ENCODE results near the gene ITPR1. TPM values are rescaled to one million over a fixed set of nuclear protein-coding genes. Genes with fewer than 3 reads are reported as not detected.

Gene ITPR1
- total and polyA plus RNA-seq, 5 donors from 2014 or later, result 6.9 to 97.5 (median 9.5) TPM

DNA sequence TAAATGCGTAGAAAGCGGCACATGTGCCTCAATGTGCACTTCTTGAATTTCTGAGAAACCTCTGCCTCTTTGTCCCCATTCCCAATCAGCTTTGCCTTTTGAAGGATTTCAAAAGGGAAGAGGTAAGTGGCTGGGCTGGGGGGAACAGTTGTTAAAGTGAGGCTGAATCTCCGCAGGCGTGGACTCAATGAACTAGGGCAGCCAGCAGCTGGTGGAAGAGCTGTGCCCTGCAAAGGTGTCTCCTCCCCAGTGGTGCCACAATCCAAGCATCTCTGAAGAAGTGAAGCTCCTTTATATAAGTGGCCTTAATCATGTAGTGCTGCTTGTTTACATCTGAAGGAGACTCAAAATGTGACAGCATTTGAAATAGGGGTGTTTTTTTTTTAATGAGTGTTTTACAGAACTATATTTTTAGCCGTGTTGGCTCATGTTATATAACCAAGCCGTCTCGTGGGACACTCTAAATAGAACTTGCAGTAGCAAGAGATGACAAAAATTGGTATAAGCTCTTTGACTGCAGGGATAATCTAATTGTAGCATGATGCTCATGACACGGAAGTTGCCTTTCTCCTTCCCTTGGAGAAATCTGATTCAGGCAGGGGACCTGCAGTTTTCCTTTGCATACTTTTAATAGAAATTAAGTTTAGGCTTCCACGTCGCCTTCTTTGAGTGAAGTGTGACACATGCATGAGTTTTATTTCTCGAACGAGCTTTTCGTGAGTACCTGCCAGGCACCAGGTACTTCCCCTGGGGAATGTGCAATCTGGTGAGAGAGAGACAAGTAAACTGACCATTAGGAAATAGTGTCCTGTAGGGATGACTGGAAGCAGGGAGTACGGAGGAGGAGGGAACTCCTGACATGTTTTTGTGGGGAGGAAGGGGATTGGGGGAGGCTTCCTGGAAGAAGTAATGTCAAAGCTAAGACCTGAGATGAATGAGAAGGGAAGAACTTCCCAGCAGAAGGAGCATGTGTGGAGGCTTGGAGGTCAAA, 306.4 kb downstream of the ITPR1 start:
- Histone ChIP-seq H3K27ac (ENCODE audit: insufficient read depth, low read length, poor library complexity, severe bottlenecking) (no peak overlapping the region), H3K27me3 (ENCODE audit: control insufficient read depth, insufficient read depth, low read length) (no peaks in the 10 kb centered on the region), H3K9me3 (ENCODE audit: control insufficient read depth in 2 of 2, low read length in 2 of 2) (no peaks in the 10 kb centered on the region), H3K36me3 (ENCODE audit: control insufficient read depth, insufficient read depth, low read length) (peaks cover 21% of the 10 kb centered on the region), H3K4me1 (ENCODE audit: control insufficient read depth, insufficient read depth, low read length, poor library complexity, severe bottlenecking) (peaks cover 5% of the 10 kb centered on the region), H3K4me3 (ENCODE audit: low read depth, low read length) (no peak overlapping the region)
- no peak overlapping the region for H3K4me3 Mint-ChIP-seq
- H3K27ac Mint-ChIP-seq, result peak overlapping the region in 2 of 3 donors; percentile 64 to 76
- peaks cover 77% of the 10 kb centered on the region for H3K36me3 Mint-ChIP-seq
- H3K9me3 Mint-ChIP-seq, result no peaks in the 10 kb centered on the region
- no peaks in the 10 kb centered on the region for H3K27me3 Mint-ChIP-seq
- ATAC-seq (ENCODE audit: low read depth in 2 of 2) (no peak), DNase-seq (no peak)
- peaks cover 0 to 10% (median 6%) of the 10 kb centered on the region in 4 donors for H3K4me1 Mint-ChIP-seq

DNA sequence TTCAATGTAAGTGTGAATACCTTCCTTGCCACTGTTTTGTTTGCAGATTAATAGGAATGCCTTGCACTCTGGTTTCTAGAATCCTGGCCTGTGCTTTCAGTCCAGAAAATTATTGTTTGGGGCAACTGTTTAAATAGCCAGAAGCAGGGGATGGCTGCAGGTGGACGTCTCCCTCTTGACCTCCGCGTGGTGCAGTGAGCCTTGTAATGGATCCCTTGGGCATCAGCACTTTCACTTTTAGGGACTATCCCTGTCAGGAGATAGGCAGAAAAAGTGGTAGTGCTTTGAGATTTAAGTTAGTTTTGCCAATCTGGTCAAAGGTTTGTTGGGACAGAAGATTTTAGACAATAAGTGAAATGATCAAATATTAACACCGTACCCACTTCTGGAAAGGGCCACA, 307.4 kb downstream of the ITPR1 start:
- peaks cover 73% of the 10 kb centered on the region for H3K36me3 Mint-ChIP-seq
- Histone ChIP-seq H3K36me3 (ENCODE audit: control insufficient read depth, insufficient read depth, low read length) (peaks cover 17% of the 10 kb centered on the region), H3K4me1 (ENCODE audit: control insufficient read depth, insufficient read depth, low read length, poor library complexity, severe bottlenecking) (peaks cover 11% of the 10 kb centered on the region), H3K27ac (ENCODE audit: insufficient read depth, low read length, poor library complexity, severe bottlenecking) (no peak overlapping the region), H3K4me3 (ENCODE audit: low read depth, low read length) (no peak overlapping the region), H3K27me3 (ENCODE audit: control insufficient read depth, insufficient read depth, low read length) (no peaks in the 10 kb centered on the region), H3K9me3 (ENCODE audit: control insufficient read depth in 2 of 2, low read length in 2 of 2) (no peaks in the 10 kb centered on the region)
- no peaks in the 10 kb centered on the region for H3K27me3 Mint-ChIP-seq
- ATAC-seq (ENCODE audit: low read depth in 2 of 2), result no peak
- no peak overlapping the region for H3K27ac Mint-ChIP-seq
- no peak overlapping the region for H3K4me3 Mint-ChIP-seq
- DNase-seq, result no peak
- H3K4me1 Mint-ChIP-seq, result peaks cover 2 to 16% (median 10%) of the 10 kb centered on the region in 4 donors
- no peaks in the 10 kb centered on the region for H3K9me3 Mint-ChIP-seq

GRCh38 chr3:4801892-4802291, 308.7 kb downstream of the ITPR1 start:
- Histone ChIP-seq H3K4me1 (ENCODE audit: control insufficient read depth, insufficient read depth, low read length, poor library complexity, severe bottlenecking) (peaks cover 11% of the 10 kb centered on the region), H3K9me3 (ENCODE audit: control insufficient read depth in 2 of 2, low read length in 2 of 2) (no peaks in the 10 kb centered on the region), H3K27ac (ENCODE audit: insufficient read depth, low read length, poor library complexity, severe bottlenecking) (no peak overlapping the region), H3K27me3 (ENCODE audit: control insufficient read depth, insufficient read depth, low read length) (no peaks in the 10 kb centered on the region), H3K36me3 (ENCODE audit: control insufficient read depth, insufficient read depth, low read length) (peaks cover 24% of the 10 kb centered on the region), H3K4me3 (ENCODE audit: low read depth, low read length) (no peak overlapping the region)
- H3K9me3 Mint-ChIP-seq, result no peaks in the 10 kb centered on the region
- H3K27ac Mint-ChIP-seq, result no peak overlapping the region
- no peak overlapping the region for H3K4me3 Mint-ChIP-seq
- ATAC-seq (ENCODE audit: low read depth in 2 of 2), result no peak
- no peaks in the 10 kb centered on the region for H3K27me3 Mint-ChIP-seq
- no peak for DNase-seq
- H3K4me1 Mint-ChIP-seq, result peaks cover 5 to 18% (median 13%) of the 10 kb centered on the region in 4 donors
- peaks cover 78% of the 10 kb centered on the region for H3K36me3 Mint-ChIP-seq

DNA sequence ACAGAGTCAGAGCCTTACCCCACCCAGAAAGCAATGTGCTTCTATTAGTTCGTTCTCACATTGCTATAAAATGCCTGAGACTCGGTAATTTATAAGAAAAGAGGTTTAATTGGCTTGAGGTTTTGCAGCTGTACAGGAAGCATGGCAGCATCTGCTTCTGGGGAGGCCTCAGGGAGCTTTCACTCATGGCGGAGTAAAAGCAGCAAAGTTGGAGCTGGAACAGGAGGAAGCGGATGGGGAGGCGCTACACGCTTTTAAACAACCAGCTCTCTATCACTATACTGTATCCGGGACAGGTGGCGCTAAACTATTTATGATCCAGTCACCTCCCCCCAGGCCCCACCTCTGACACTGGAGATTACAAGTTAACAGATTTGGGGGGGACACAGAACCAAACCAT, 309.8 kb downstream of the ITPR1 start:
- Histone ChIP-seq H3K9me3 (ENCODE audit: control insufficient read depth in 2 of 2, low read length in 2 of 2) (no peaks in the 10 kb centered on the region), H3K4me3 (ENCODE audit: low read depth, low read length) (no peak overlapping the region), H3K4me1 (ENCODE audit: control insufficient read depth, insufficient read depth, low read length, poor library complexity, severe bottlenecking) (peaks cover 11% of the 10 kb centered on the region), H3K27ac (ENCODE audit: insufficient read depth, low read length, poor library complexity, severe bottlenecking) (no peak overlapping the region), H3K27me3 (ENCODE audit: control insufficient read depth, insufficient read depth, low read length) (no peaks in the 10 kb centered on the region), H3K36me3 (ENCODE audit: control insufficient read depth, insufficient read depth, low read length) (peaks cover 29% of the 10 kb centered on the region)
- no peak overlapping the region for H3K4me3 Mint-ChIP-seq
- H3K27ac Mint-ChIP-seq, result peak overlapping the region in 1 of 3 donors; percentile 10
- DNase-seq, result no peak
- no peak for ATAC-seq (ENCODE audit: low read depth in 2 of 2)
- H3K27me3 Mint-ChIP-seq, result no peaks in the 10 kb centered on the region
- H3K36me3 Mint-ChIP-seq, result peaks cover 76% of the 10 kb centered on the region
- no peaks in the 10 kb centered on the region for H3K9me3 Mint-ChIP-seq
- H3K4me1 Mint-ChIP-seq, result peaks cover 5 to 18% (median 14%) of the 10 kb centered on the region in 4 donors

GRCh38 chr3:4804161-4805058, 311.3 kb downstream of the ITPR1 start:
- H3K36me3 Mint-ChIP-seq, result peaks cover 65% of the 10 kb centered on the region
- H3K27ac ChIP-seq (ENCODE audit: insufficient read depth, low read length, poor library complexity, severe bottlenecking), result no peak overlapping the region
- peak overlapping the region; percentile 3 to 63 (median 59) for H3K27ac Mint-ChIP-seq
- H3K9me3 Mint-ChIP-seq, result no peaks in the 10 kb centered on the region
- H3K9me3 ChIP-seq (ENCODE audit: control insufficient read depth in 2 of 2, low read length in 2 of 2), result no peaks in the 10 kb centered on the region
- DNase-seq (peak in 1 of 3 donors; percentile 21), ATAC-seq (ENCODE audit: low read depth in 2 of 2) (no peak)
- peaks cover 5 to 22% (median 14%) of the 10 kb centered on the region in 4 donors for H3K4me1 Mint-ChIP-seq
- no peaks in the 10 kb centered on the region for H3K27me3 ChIP-seq (ENCODE audit: control insufficient read depth, insufficient read depth, low read length)
- H3K36me3 ChIP-seq (ENCODE audit: control insufficient read depth, insufficient read depth, low read length), result peaks cover 25% of the 10 kb centered on the region
- peaks cover 11% of the 10 kb centered on the region for H3K4me1 ChIP-seq (ENCODE audit: control insufficient read depth, insufficient read depth, low read length, poor library complexity, severe bottlenecking)
- H3K4me3 ChIP-seq (ENCODE audit: low read depth, low read length), result no peak overlapping the region
- H3K27me3 Mint-ChIP-seq, result no peaks in the 10 kb centered on the region
- H3K4me3 Mint-ChIP-seq, result peak overlapping the region in 1 of 4 donors; percentile 15

DNA sequence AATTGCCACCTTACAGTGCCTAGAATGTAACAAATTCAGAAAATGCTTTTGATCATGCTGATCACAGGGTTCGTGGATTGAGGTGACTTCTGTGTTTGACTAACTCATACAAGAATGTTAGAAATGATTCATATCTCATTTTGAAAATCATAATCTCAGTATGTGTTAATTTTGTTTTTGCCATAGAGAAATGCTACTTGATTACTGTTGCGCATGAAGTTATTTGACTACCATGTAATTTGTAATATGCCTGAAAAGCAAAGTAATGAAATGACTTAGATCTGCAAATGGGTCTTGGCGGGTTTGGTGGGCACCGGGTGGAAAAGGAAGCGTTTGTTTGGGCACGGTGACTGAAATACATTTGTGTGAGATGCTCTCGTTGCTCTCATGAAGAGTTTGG, 312.5 kb downstream of the ITPR1 start:
- Histone ChIP-seq H3K9me3 (ENCODE audit: control insufficient read depth in 2 of 2, low read length in 2 of 2) (no peaks in the 10 kb centered on the region), H3K27me3 (ENCODE audit: control insufficient read depth, insufficient read depth, low read length) (no peaks in the 10 kb centered on the region), H3K4me3 (ENCODE audit: low read depth, low read length) (no peak overlapping the region), H3K4me1 (ENCODE audit: control insufficient read depth, insufficient read depth, low read length, poor library complexity, severe bottlenecking) (peaks cover 11% of the 10 kb centered on the region), H3K36me3 (ENCODE audit: control insufficient read depth, insufficient read depth, low read length) (peaks cover 16% of the 10 kb centered on the region), H3K27ac (ENCODE audit: insufficient read depth, low read length, poor library complexity, severe bottlenecking) (no peak overlapping the region)
- DNase-seq, result peak in 1 of 3 donors; percentile 32
- ATAC-seq (ENCODE audit: low read depth in 2 of 2), result no peak
- Mint-ChIP-seq H3K27ac (peak overlapping the region in 2 of 3 donors; percentile 3 to 22), H3K9me3 (no peaks in the 10 kb centered on the region), H3K4me1 (peaks cover 5 to 22% (median 14%) of the 10 kb centered on the region in 4 donors), H3K4me3 (no peak overlapping the region), H3K27me3 (no peaks in the 10 kb centered on the region), H3K36me3 (peaks cover 60% of the 10 kb centered on the region)

GRCh38 chr3:4806535-4807108, 313.5 kb downstream of the ITPR1 start:
- Histone ChIP-seq H3K27me3 (ENCODE audit: control insufficient read depth, insufficient read depth, low read length) (no peaks in the 10 kb centered on the region), H3K4me1 (ENCODE audit: control insufficient read depth, insufficient read depth, low read length, poor library complexity, severe bottlenecking) (peaks cover 11% of the 10 kb centered on the region), H3K4me3 (ENCODE audit: low read depth, low read length) (no peak overlapping the region), H3K27ac (ENCODE audit: insufficient read depth, low read length, poor library complexity, severe bottlenecking) (no peak overlapping the region), H3K9me3 (ENCODE audit: control insufficient read depth in 2 of 2, low read length in 2 of 2) (no peaks in the 10 kb centered on the region), H3K36me3 (ENCODE audit: control insufficient read depth, insufficient read depth, low read length) (peaks cover 17% of the 10 kb centered on the region)
- Mint-ChIP-seq H3K4me3 (no peak overlapping the region), H3K27me3 (no peaks in the 10 kb centered on the region), H3K4me1 (peaks cover 5 to 22% (median 14%) of the 10 kb centered on the region in 4 donors), H3K36me3 (peaks cover 53% of the 10 kb centered on the region), H3K9me3 (no peaks in the 10 kb centered on the region), H3K27ac (peak overlapping the region in 1 of 3 donors; percentile 24)
- no peak for ATAC-seq (ENCODE audit: low read depth in 2 of 2)
- DNase-seq, result no peak
